Thoracic aorta (tissue), 2 donors: ENCODE data around the gene TRNP1. TPM values are rescaled to one million over a fixed set of nuclear protein-coding genes. Genes with fewer than 3 reads are reported as not detected.

Source experiments
- ATAC-seq: fragments of 150-250 bp; one replicate; pipeline ENCODE4 v1.8.0; 2017; ENCODE audit warnings: low read depth; ENCODE audit not compliant: insufficient number of reproducible peaks, low FRiP score
- DNase-seq: peaks from one replicate; pipeline ENCODE4 v3.0.0-alpha.2; 2020; ENCODE audit warnings: low spot score
- H3K27ac ChIP-seq, 2 donors: fragments of 200-600 bp; sonication (generic); 1 replicate in 1 of 2; 2 replicates in 1 of 2; pipeline ENCODE4 v1.5.1; 2016; ENCODE audit warnings: mild to moderate bottlenecking in 2 of 2, moderate library complexity in 2 of 2
- H3K27me3 ChIP-seq: fragments of 200-600 bp; sonication (generic); replicated peaks from 2 replicates; pipeline ENCODE4 v1.6.0; 2016; ENCODE audit warnings: mild to moderate bottlenecking; ENCODE audit not compliant: insufficient read depth
- H3K36me3 ChIP-seq: fragments of 200-600 bp; sonication (generic); one replicate; pipeline ENCODE4 v1.5.1; 2016
- H3K4me1 ChIP-seq, 2 donors: fragments of 200-600 bp; sonication (generic); 1 replicate in 1 of 2; 2 replicates in 1 of 2; pipeline versions ENCODE4 v1.5.1 to v1.6.0; 2016; ENCODE audit warnings: low read depth in 2 of 2, mild to moderate bottlenecking in 1 of 2; ENCODE audit not compliant: control insufficient read depth in 1 of 2
- H3K4me3 ChIP-seq: fragments of 200-600 bp; sonication (generic); 2 replicates; pipeline ENCODE4 v1.5.1; 2016; ENCODE audit warnings: mild to moderate bottlenecking
- H3K9me3 ChIP-seq: fragments of 200-600 bp; sonication (generic); 2 replicates; pipeline ENCODE4 v1.5.1; 2016
- total RNA-seq, 2 donors: library from RNA; depleted of rRNA; stranded (reverse); fragments of >200 nt; gene quantifications; one replicate each; pipeline versions ENCODE4 v1.1.0 to v1.2.3, GENCODE V29; 2016
- TF ChIP-seq, protein P1 (sequence below): fragments of 200-600 bp; sonication (generic); IDR thresholded peaks from one replicate; pipeline ENCODE4 v1.5.1; 2019; ENCODE audit warnings: antibody characterized with exemption

The TRNP1 gene
- total RNA-seq, 2 donors from 2014 or later, result 26.4 to 34.9 TPM

- H3K36me3 ChIP-seq, result no peaks in the 10 kb centered on the region
- H3K9me3 ChIP-seq, result no peaks in the 10 kb centered on the region
- TF ChIP-seq, protein P1, sequence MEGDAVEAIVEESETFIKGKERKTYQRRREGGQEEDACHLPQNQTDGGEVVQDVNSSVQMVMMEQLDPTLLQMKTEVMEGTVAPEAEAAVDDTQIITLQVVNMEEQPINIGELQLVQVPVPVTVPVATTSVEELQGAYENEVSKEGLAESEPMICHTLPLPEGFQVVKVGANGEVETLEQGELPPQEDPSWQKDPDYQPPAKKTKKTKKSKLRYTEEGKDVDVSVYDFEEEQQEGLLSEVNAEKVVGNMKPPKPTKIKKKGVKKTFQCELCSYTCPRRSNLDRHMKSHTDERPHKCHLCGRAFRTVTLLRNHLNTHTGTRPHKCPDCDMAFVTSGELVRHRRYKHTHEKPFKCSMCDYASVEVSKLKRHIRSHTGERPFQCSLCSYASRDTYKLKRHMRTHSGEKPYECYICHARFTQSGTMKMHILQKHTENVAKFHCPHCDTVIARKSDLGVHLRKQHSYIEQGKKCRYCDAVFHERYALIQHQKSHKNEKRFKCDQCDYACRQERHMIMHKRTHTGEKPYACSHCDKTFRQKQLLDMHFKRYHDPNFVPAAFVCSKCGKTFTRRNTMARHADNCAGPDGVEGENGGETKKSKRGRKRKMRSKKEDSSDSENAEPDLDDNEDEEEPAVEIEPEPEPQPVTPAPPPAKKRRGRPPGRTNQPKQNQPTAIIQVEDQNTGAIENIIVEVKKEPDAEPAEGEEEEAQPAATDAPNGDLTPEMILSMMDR, result no peak
- H3K27ac ChIP-seq, result no peak overlapping the region
- no peak for ATAC-seq
- no peak for DNase-seq
- H3K27me3 ChIP-seq, result no peaks in the 10 kb centered on the region
- H3K4me1 ChIP-seq, result peaks cover 4 to 14% of the 10 kb centered on the region in 2 donors
- no peak overlapping the region for H3K4me3 ChIP-seq
Observed at GRCh38 chr1:27035344-27035743, 41.9 kb downstream of the TRNP1 start.

GRCh38 chr1:27036718-27037117, 43.2 kb downstream of the TRNP1 start:
- Histone ChIP-seq H3K4me1 (peaks cover 0 to 5% of the 10 kb centered on the region in 2 donors), H3K4me3 (no peak overlapping the region), H3K9me3 (no peaks in the 10 kb centered on the region), H3K27me3 (no peaks in the 10 kb centered on the region), H3K27ac (no peak overlapping the region), H3K36me3 (no peaks in the 10 kb centered on the region)
- TF ChIP-seq, protein P1, result no peak
- ATAC-seq (no peak), DNase-seq (no peak)

DNA sequence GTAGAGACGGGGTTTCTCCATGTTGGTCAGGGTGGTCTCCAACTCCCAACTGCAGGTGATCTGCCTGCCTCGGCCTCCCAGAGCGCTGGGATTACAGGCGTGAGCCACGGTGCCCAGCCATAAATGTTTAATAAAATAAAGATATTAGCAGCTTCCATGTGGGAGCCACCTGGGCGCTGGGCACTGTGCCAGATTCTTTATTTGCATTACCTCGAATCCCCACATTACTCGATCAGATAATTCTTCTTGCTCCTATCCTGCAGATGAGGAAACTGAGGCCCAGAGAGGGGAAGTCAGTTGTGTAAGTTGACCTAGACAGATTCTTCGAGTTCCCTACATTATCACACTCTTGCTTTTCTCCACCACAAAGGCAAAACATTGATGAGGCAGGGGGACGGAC, 44.0 kb downstream of the TRNP1 start:
- Histone ChIP-seq H3K36me3 (no peaks in the 10 kb centered on the region), H3K27ac (no peak overlapping the region), H3K4me3 (no peak overlapping the region), H3K27me3 (no peaks in the 10 kb centered on the region), H3K4me1 (no peaks in the 10 kb centered on the region), H3K9me3 (no peaks in the 10 kb centered on the region)
- TF ChIP-seq, protein P1, result no peak
- DNase-seq, result no peak
- no peak for ATAC-seq

DNA sequence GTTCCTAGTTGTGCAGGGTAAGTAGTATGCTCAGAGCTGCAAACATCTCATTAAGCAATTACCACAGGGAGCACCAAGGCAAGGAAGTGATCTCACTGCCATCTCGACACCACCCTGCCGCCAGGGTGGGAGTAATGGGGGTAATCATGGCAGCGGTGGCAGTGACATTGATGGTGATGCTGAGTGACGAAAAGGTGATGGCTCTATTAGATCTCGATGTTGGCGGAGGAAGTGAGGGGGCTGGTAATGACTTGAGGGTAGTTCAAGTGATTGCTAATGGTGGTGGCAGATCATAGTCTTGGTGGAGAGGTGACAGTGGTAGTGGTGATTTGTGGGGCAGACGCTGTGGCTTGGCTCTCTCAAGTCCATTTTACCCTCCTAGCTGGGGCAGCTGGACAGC, 44.5 kb downstream of the TRNP1 start:
- no peak for DNase-seq
- Histone ChIP-seq H3K9me3 (no peaks in the 10 kb centered on the region), H3K4me3 (no peak overlapping the region), H3K27ac (no peak overlapping the region), H3K36me3 (no peaks in the 10 kb centered on the region), H3K4me1 (no peaks in the 10 kb centered on the region), H3K27me3 (no peaks in the 10 kb centered on the region)
- no peak for ATAC-seq
- TF ChIP-seq, protein P1, result no peak

GRCh38 chr1:27042670-27043069, 49.2 kb downstream of the TRNP1 start:
- no peak overlapping the region for H3K4me3 ChIP-seq
- H3K36me3 ChIP-seq, result no peaks in the 10 kb centered on the region
- H3K27ac ChIP-seq, result no peak overlapping the region
- H3K9me3 ChIP-seq, result no peaks in the 10 kb centered on the region
- TF ChIP-seq, protein P1, result no peak
- ATAC-seq, result no peak
- DNase-seq, result no peak
- H3K4me1 ChIP-seq, result peaks cover 6 to 8% of the 10 kb centered on the region in 2 donors
- no peaks in the 10 kb centered on the region for H3K27me3 ChIP-seq
